ENCODE data around the gene DMD.

DNA sequence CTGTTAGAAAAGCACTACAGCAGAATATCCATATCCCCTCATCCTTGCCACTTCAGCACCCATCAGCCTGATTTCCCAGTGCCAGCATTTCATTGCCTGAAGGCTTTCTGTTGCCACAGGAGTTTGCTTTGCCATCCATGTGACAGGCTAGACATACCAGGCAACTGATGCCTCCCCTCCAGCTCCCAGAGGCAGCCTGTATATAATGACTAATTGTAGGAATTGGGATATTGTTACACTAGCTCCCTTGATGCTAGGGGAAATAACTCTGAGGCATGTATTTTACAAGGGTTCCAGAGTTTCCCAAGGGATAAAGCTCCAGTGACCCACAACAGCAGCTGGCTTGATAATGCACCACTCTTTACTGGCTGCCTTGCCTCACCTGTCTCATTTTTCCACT is 1531.5 kb downstream of the DMD start:
- no peak for TF ChIP-seq CTCF (IDR thresholded peaks at IDR 0.05; ENCODE audit: insufficient read depth, low read depth, low read length)
- TF ChIP-seq EZH2 (IDR thresholded peaks at IDR 0.05; ENCODE audit: insufficient read depth, low read length) = no peak

Data from astrocyte (in vitro differentiated cells and primary cell).